ENCODE measurements around the gene LDAF1.
"Not testable (repeated sequence)": the region's sequence is repeated elsewhere in the genome, so short reads cannot be mapped to it uniquely, and the experiment has no call there.

Gene LDAF1

GRCh38 chr16:21192991-21193390, 34.5 kb downstream of the LDAF1 start:
- no CpG with 5 or more reads among the region's 1 CpG for WGBS (ENCODE audit: extremely low coverage, insufficient coverage, low lambda C conversion rate)
- H3K4ac ChIP-seq (ENCODE audit: low read depth, low read length): no peak overlapping the region

GRCh38 chr16:21194771-21195301, 36.4 kb downstream of the LDAF1 start:
- no peak overlapping the region for H4K5ac ChIP-seq (ENCODE audit: low read length)
- no peak overlapping the region for H3K4ac ChIP-seq (ENCODE audit: low read depth, low read length)
- H2BK5ac ChIP-seq (ENCODE audit: low read length): no peak overlapping the region
- no peaks in the 10 kb centered on the region for H3K36me3 ChIP-seq (ENCODE audit: control insufficient read depth, insufficient read depth, low read length)
- no peak overlapping the region for H2BK120ac ChIP-seq (ENCODE audit: low read depth, low read length)
- H3K4me1 ChIP-seq (ENCODE audit: control insufficient read depth, low read depth, low read length): no peaks in the 10 kb centered on the region
- WGBS (ENCODE audit: extremely low coverage, insufficient coverage, low lambda C conversion rate): no CpG with 5 or more reads among the region's 6 CpGs
- no peaks in the 10 kb centered on the region for H3K79me1 ChIP-seq (ENCODE audit: low read length)
- no peak overlapping the region for H3K9ac ChIP-seq (ENCODE audit: low read length)
- H2AK5ac ChIP-seq (ENCODE audit: low read length): no peak overlapping the region
- H3K56ac ChIP-seq (ENCODE audit: low read length): no peak overlapping the region
- H2BK15ac ChIP-seq (replicated peaks; ENCODE audit: low read depth): no peak overlapping the region
- no peak overlapping the region for H3K27ac ChIP-seq (ENCODE audit: low read depth, low read length)
- no peak for DNase-seq
- no peak overlapping the region for H4K8ac ChIP-seq (ENCODE audit: low read depth, low read length)
- H3K79me2 ChIP-seq (ENCODE audit: control insufficient read depth, insufficient read depth, low read length): no peaks in the 10 kb centered on the region
- H3K18ac ChIP-seq (ENCODE audit: low read length): no peak overlapping the region
- H3K23ac ChIP-seq (ENCODE audit: low read length): no peak overlapping the region
- H3K27me3 ChIP-seq (ENCODE audit: insufficient read depth, low read length, poor library complexity): no peaks in the 10 kb centered on the region
- H3K4me3 ChIP-seq (ENCODE audit: low read length): no peak overlapping the region
- H3K4me2 ChIP-seq (ENCODE audit: low read length): no peak overlapping the region

More at GRCh38 chr16:21192991-21193390, 34.5 kb downstream of the LDAF1 start:
- H3K4me1 ChIP-seq (ENCODE audit: control insufficient read depth, low read depth, low read length): no peaks in the 10 kb centered on the region
- no peak overlapping the region for H3K4me3 ChIP-seq (ENCODE audit: low read length)
- no peak overlapping the region for H4K8ac ChIP-seq (ENCODE audit: low read depth, low read length)
- no peak overlapping the region for H2AK5ac ChIP-seq (ENCODE audit: low read length)
- no peak overlapping the region for H3K23ac ChIP-seq (ENCODE audit: low read length)
- no peak overlapping the region for H3K56ac ChIP-seq (ENCODE audit: low read length)
- no peak overlapping the region for H4K5ac ChIP-seq (ENCODE audit: low read length)
- H3K79me1 ChIP-seq (ENCODE audit: low read length): no peaks in the 10 kb centered on the region
- no peak overlapping the region for H2BK5ac ChIP-seq (ENCODE audit: low read length)
- no peaks in the 10 kb centered on the region for H3K36me3 ChIP-seq (ENCODE audit: control insufficient read depth, insufficient read depth, low read length)
- H2BK15ac ChIP-seq (replicated peaks; ENCODE audit: low read depth): no peak overlapping the region
- H3K27ac ChIP-seq (ENCODE audit: low read depth, low read length): no peak overlapping the region
- H3K9ac ChIP-seq (ENCODE audit: low read length): no peak overlapping the region
- DNase-seq: no peak
- no peaks in the 10 kb centered on the region for H3K27me3 ChIP-seq (ENCODE audit: insufficient read depth, low read length, poor library complexity)
- H3K4me2 ChIP-seq (ENCODE audit: low read length): no peak overlapping the region
- no peak overlapping the region for H2BK120ac ChIP-seq (ENCODE audit: low read depth, low read length)
- H3K79me2 ChIP-seq (ENCODE audit: control insufficient read depth, insufficient read depth, low read length): no peaks in the 10 kb centered on the region
- no peak overlapping the region for H3K18ac ChIP-seq (ENCODE audit: low read length)

GRCh38 chr16:21195330-21195729, 36.9 kb downstream of the LDAF1 start:
- not testable (repeated sequence) for H4K5ac ChIP-seq (ENCODE audit: low read length); H3K18ac ChIP-seq (ENCODE audit: low read length); H3K79me1 ChIP-seq (ENCODE audit: low read length); H3K23ac ChIP-seq (ENCODE audit: low read length); H2AK5ac ChIP-seq (ENCODE audit: low read length); H3K27me3 ChIP-seq (ENCODE audit: insufficient read depth, low read length, poor library complexity); H3K79me2 ChIP-seq (ENCODE audit: control insufficient read depth, insufficient read depth, low read length); DNase-seq; H3K4ac ChIP-seq (ENCODE audit: low read depth, low read length); H4K8ac ChIP-seq (ENCODE audit: low read depth, low read length); H2BK5ac ChIP-seq (ENCODE audit: low read length); H3K56ac ChIP-seq (ENCODE audit: low read length); H2BK15ac ChIP-seq (replicated peaks; ENCODE audit: low read depth); H3K4me2 ChIP-seq (ENCODE audit: low read length); H3K27ac ChIP-seq (ENCODE audit: low read depth, low read length); H2BK120ac ChIP-seq (ENCODE audit: low read depth, low read length); H3K9ac ChIP-seq (ENCODE audit: low read length); H3K36me3 ChIP-seq (ENCODE audit: control insufficient read depth, insufficient read depth, low read length); H3K4me3 ChIP-seq (ENCODE audit: low read length); H3K4me1 ChIP-seq (ENCODE audit: control insufficient read depth, low read depth, low read length)
- WGBS (ENCODE audit: extremely low coverage, insufficient coverage, low lambda C conversion rate): no CpG with 5 or more reads among the region's 8 CpGs

- WGBS (ENCODE audit: extremely low coverage, insufficient coverage, low lambda C conversion rate): no CpG with 5 or more reads among the region's 1 CpG
- Histone ChIP-seq H4K8ac (ENCODE audit: low read depth, low read length) (no peak overlapping the region), H2BK120ac (ENCODE audit: low read depth, low read length) (no peak overlapping the region), H3K4me2 (ENCODE audit: low read length) (no peak overlapping the region), H3K9ac (ENCODE audit: low read length) (no peak overlapping the region), H3K79me2 (ENCODE audit: control insufficient read depth, insufficient read depth, low read length) (no peaks in the 10 kb centered on the region), H3K18ac (ENCODE audit: low read length) (no peak overlapping the region), H3K27ac (ENCODE audit: low read depth, low read length) (no peak overlapping the region), H3K23ac (ENCODE audit: low read length) (no peak overlapping the region), H4K5ac (ENCODE audit: low read length) (no peak overlapping the region), H3K36me3 (ENCODE audit: control insufficient read depth, insufficient read depth, low read length) (no peaks in the 10 kb centered on the region), H3K4ac (ENCODE audit: low read depth, low read length) (no peak overlapping the region), H3K4me3 (ENCODE audit: low read length) (no peak overlapping the region), H3K4me1 (ENCODE audit: control insufficient read depth, low read depth, low read length) (no peaks in the 10 kb centered on the region), H3K27me3 (ENCODE audit: insufficient read depth, low read length, poor library complexity) (no peaks in the 10 kb centered on the region), H3K79me1 (ENCODE audit: low read length) (no peaks in the 10 kb centered on the region), H2BK15ac (replicated peaks; ENCODE audit: low read depth) (no peak overlapping the region), H2BK5ac (ENCODE audit: low read length) (no peak overlapping the region), H3K56ac (ENCODE audit: low read length) (no peak overlapping the region), H2AK5ac (ENCODE audit: low read length) (no peak overlapping the region)
- no peak for DNase-seq
Observed at GRCh38 chr16:21197112-21197511, 38.6 kb downstream of the LDAF1 start.

- Histone ChIP-seq H4K8ac (ENCODE audit: low read depth, low read length) (no peak overlapping the region), H3K79me2 (ENCODE audit: control insufficient read depth, insufficient read depth, low read length) (no peaks in the 10 kb centered on the region), H3K18ac (ENCODE audit: low read length) (no peak overlapping the region), H3K4me1 (ENCODE audit: control insufficient read depth, low read depth, low read length) (no peaks in the 10 kb centered on the region), H4K5ac (ENCODE audit: low read length) (no peak overlapping the region), H3K4me3 (ENCODE audit: low read length) (no peak overlapping the region), H2BK15ac (replicated peaks; ENCODE audit: low read depth) (no peak overlapping the region), H3K36me3 (ENCODE audit: control insufficient read depth, insufficient read depth, low read length) (no peaks in the 10 kb centered on the region), H3K9ac (ENCODE audit: low read length) (no peak overlapping the region), H2BK120ac (ENCODE audit: low read depth, low read length) (no peak overlapping the region), H3K23ac (ENCODE audit: low read length) (no peak overlapping the region), H3K79me1 (ENCODE audit: low read length) (no peaks in the 10 kb centered on the region), H2AK5ac (ENCODE audit: low read length) (no peak overlapping the region), H3K4me2 (ENCODE audit: low read length) (no peak overlapping the region), H2BK5ac (ENCODE audit: low read length) (no peak overlapping the region), H3K4ac (ENCODE audit: low read depth, low read length) (no peak overlapping the region), H3K27me3 (ENCODE audit: insufficient read depth, low read length, poor library complexity) (no peaks in the 10 kb centered on the region), H3K56ac (ENCODE audit: low read length) (no peak overlapping the region), H3K27ac (ENCODE audit: low read depth, low read length) (no peak overlapping the region)
- DNase-seq: no peak
- no CpG with 5 or more reads among the region's 3 CpGs for WGBS (ENCODE audit: extremely low coverage, insufficient coverage, low lambda C conversion rate)
Observed at GRCh38 chr16:21197621-21198020, 39.1 kb downstream of the LDAF1 start.

GRCh38 chr16:21199607-21200218, 41.2 kb downstream of the LDAF1 start:
- Histone ChIP-seq H4K5ac (ENCODE audit: low read length) (no peak overlapping the region), H2BK120ac (ENCODE audit: low read depth, low read length) (no peak overlapping the region), H3K36me3 (ENCODE audit: control insufficient read depth, insufficient read depth, low read length) (no peaks in the 10 kb centered on the region), H3K9ac (ENCODE audit: low read length) (no peak overlapping the region), H3K4me3 (ENCODE audit: low read length) (no peak overlapping the region), H3K18ac (ENCODE audit: low read length) (no peak overlapping the region), H3K4me1 (ENCODE audit: control insufficient read depth, low read depth, low read length) (no peaks in the 10 kb centered on the region), H2BK15ac (replicated peaks; ENCODE audit: low read depth) (no peak overlapping the region), H2BK5ac (ENCODE audit: low read length) (no peak overlapping the region), H3K56ac (ENCODE audit: low read length) (no peak overlapping the region), H3K79me1 (ENCODE audit: low read length) (no peaks in the 10 kb centered on the region), H4K8ac (ENCODE audit: low read depth, low read length) (no peak overlapping the region), H2AK5ac (ENCODE audit: low read length) (no peak overlapping the region), H3K23ac (ENCODE audit: low read length) (no peak overlapping the region), H3K79me2 (ENCODE audit: control insufficient read depth, insufficient read depth, low read length) (no peaks in the 10 kb centered on the region), H3K4ac (ENCODE audit: low read depth, low read length) (no peak overlapping the region), H3K27ac (ENCODE audit: low read depth, low read length) (no peak overlapping the region), H3K27me3 (ENCODE audit: insufficient read depth, low read length, poor library complexity) (no peaks in the 10 kb centered on the region), H3K4me2 (ENCODE audit: low read length) (no peak overlapping the region)
- DNase-seq: no peak
- WGBS (ENCODE audit: extremely low coverage, insufficient coverage, low lambda C conversion rate): no CpG with 5 or more reads among the region's 5 CpGs
